Nephron (organoid): ENCODE data around the gene THSD4.

Source experiments
- H3K27ac Mint-ChIP-seq, 3 experiments: 2 replicates each; pipeline ENCODE4 v1.8.0; 2020; ENCODE audit warnings: mixed read lengths in 3 of 3, mild to moderate bottlenecking in 2 of 3, moderate library complexity in 1 of 3
- H3K27me3 Mint-ChIP-seq: 2 replicates; pipeline ENCODE4 v1.8.0; 2021; ENCODE audit warnings: low read depth, mild to moderate bottlenecking, moderate library complexity, mixed read lengths
- H3K36me3 Mint-ChIP-seq: 2 replicates; pipeline ENCODE4 v1.8.0; 2020; ENCODE audit warnings: low read depth, mixed read lengths
- H3K4me1 Mint-ChIP-seq: 2 replicates; pipeline ENCODE4 v1.8.0; 2020; ENCODE audit warnings: mixed read lengths
- H3K4me3 Mint-ChIP-seq, 3 experiments: 2 replicates each; pipeline ENCODE4 v1.8.0; 2020; ENCODE audit warnings: mild to moderate bottlenecking in 3 of 3, mixed read lengths in 3 of 3, moderate library complexity in 2 of 3
- H3K9me3 Mint-ChIP-seq: 2 replicates; pipeline ENCODE4 v1.8.0; 2020; ENCODE audit warnings: mixed read lengths
- CTCF ChIP-seq, 3 experiments: fragments of 200-600 bp; sonication (generic); IDR thresholded peaks; one replicate each; pipeline ENCODE4 v1.5.0; 2021; ENCODE audit warnings: antibody characterized with exemption in 3 of 3; ENCODE audit not compliant: unreplicated experiment in 3 of 3

THSD4 gene

GRCh38 chr15:71626596-71627088 is 511.4 kb downstream of the THSD4 start:
- Mint-ChIP-seq H3K4me3 (no peak overlapping the region), H3K27me3 (no peaks in the 10 kb centered on the region), H3K36me3 (no peaks in the 10 kb centered on the region), H3K9me3 (no peaks in the 10 kb centered on the region), H3K4me1 (peaks cover 27% of the 10 kb centered on the region), H3K27ac (no peak overlapping the region)
- TF ChIP-seq CTCF (IDR thresholded peaks at IDR 0.05; ENCODE audit: unreplicated experiment in 3 of 3) = no peak

DNA sequence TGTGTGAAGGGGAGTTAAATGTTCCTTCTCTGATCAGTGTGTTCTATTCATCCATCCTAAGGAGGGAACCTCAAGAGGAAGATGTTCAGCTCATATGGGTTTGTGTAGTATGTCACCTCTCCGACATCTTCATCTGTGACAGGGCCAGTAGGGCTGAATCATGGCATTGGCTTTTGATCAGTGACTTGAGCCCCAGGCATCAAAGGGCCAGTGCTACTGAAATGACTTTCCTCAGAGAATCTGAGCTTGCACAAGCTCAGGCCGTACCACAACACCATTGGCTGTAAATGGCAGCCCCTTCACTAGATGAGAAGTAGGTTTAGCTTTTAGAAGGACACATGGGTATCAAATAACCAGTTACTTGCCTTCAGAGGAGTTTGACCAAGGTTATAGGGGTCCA is 511.9 kb downstream of the THSD4 start:
- H3K9me3 Mint-ChIP-seq = no peaks in the 10 kb centered on the region
- TF ChIP-seq CTCF (IDR thresholded peaks at IDR 0.05; ENCODE audit: unreplicated experiment in 3 of 3) = no peak
- H3K27me3 Mint-ChIP-seq = no peaks in the 10 kb centered on the region
- no peak overlapping the region for H3K27ac Mint-ChIP-seq
- peaks cover 2% of the 10 kb centered on the region for H3K36me3 Mint-ChIP-seq
- H3K4me1 Mint-ChIP-seq = peaks cover 28% of the 10 kb centered on the region
- H3K4me3 Mint-ChIP-seq = no peak overlapping the region

DNA sequence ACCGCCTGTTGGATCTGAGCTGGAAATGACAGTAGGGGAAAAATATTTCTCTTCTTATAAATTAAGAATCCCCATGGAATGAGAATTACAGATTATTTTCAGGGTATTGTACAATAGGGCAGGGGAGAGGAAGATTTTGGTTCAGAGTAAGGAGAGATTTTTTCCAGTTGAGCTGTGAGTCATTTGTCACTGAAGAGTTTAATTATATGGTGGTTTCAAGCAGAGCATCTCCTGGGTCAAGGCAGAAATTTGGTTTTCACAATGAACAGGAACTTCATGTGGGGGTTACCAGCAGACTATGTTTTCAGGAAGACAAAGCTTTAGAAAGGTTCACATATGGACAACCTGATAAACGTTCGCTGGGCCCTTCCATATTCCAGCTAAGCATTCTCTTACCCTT is 512.3 kb downstream of the THSD4 start:
- Mint-ChIP-seq H3K4me3 (no peak overlapping the region), H3K9me3 (no peaks in the 10 kb centered on the region), H3K4me1 (peaks cover 32% of the 10 kb centered on the region), H3K36me3 (peaks cover 3% of the 10 kb centered on the region), H3K27me3 (no peaks in the 10 kb centered on the region), H3K27ac (no peak overlapping the region)
- TF ChIP-seq CTCF (IDR thresholded peaks at IDR 0.05; ENCODE audit: unreplicated experiment in 3 of 3) = no peak

GRCh38 chr15:71628988-71629770 is 513.9 kb downstream of the THSD4 start:
- H3K27ac Mint-ChIP-seq = peak overlapping the region in 2 of 3 experiments; percentile 8 to 74
- TF ChIP-seq CTCF (IDR thresholded peaks at IDR 0.05; ENCODE audit: unreplicated experiment in 3 of 3) = no peak
- no peaks in the 10 kb centered on the region for H3K9me3 Mint-ChIP-seq
- no peak overlapping the region for H3K4me3 Mint-ChIP-seq
- peaks cover 37% of the 10 kb centered on the region for H3K4me1 Mint-ChIP-seq
- no peaks in the 10 kb centered on the region for H3K27me3 Mint-ChIP-seq
- peaks cover 3% of the 10 kb centered on the region for H3K36me3 Mint-ChIP-seq

DNA sequence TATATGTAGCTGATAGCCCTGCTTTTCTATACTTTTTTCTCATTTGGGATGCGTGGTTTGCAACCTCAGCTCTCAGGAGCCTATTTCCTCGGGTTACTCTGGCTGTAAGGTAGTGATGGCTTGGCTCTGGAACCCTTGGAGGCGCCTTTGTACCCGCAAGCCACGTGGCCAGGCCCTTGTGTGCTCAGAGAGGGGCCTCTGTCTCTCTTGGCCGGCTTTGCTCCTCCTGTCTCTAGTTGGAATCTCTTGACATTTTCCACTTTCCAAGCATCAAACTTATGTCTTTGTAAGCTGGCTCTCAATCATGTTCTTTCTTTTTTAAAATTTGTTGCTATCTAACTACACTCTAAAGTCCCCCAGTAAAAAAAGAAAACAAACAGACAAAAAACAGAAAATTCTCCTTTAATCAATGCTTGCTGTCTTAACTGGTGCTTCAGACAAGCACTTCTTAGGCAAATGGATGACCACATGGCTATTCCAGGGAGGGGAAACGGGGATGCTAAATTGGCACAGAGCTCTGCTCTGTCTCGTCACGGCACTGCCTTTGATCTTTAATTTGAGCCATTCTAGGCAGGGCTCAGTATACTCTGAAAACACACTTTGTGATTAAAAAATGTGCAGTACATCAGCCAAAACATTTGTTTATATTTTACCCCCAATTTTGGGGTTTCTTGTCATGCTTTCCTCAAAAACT is 514.7 kb downstream of the THSD4 start:
- TF ChIP-seq CTCF (IDR thresholded peaks at IDR 0.05; ENCODE audit: unreplicated experiment in 3 of 3) = no peak

More for the DNA sequence above, 514.7 kb downstream of the THSD4 start:
- H3K4me3 Mint-ChIP-seq = no peak overlapping the region
- peaks cover 4% of the 10 kb centered on the region for H3K27me3 Mint-ChIP-seq
- peaks cover 45% of the 10 kb centered on the region for H3K4me1 Mint-ChIP-seq
- peak overlapping the region in 2 of 3 experiments; percentile 69 to 74 for H3K27ac Mint-ChIP-seq
- no peaks in the 10 kb centered on the region for H3K9me3 Mint-ChIP-seq
- H3K36me3 Mint-ChIP-seq = peaks cover 3% of the 10 kb centered on the region
